CD4-positive, alpha-beta T cell treated with Interleukin-6 at 100 ng/mL for 8 hours (primary cell): ENCODE results near the gene MAST3.

Source experiments
- DNase-seq: peaks from one replicate; pipeline ENCODE4 v3.0.0-alpha.2; 2020; ENCODE audit warnings: mixed read lengths, low spot score

The MAST3 gene

DNA sequence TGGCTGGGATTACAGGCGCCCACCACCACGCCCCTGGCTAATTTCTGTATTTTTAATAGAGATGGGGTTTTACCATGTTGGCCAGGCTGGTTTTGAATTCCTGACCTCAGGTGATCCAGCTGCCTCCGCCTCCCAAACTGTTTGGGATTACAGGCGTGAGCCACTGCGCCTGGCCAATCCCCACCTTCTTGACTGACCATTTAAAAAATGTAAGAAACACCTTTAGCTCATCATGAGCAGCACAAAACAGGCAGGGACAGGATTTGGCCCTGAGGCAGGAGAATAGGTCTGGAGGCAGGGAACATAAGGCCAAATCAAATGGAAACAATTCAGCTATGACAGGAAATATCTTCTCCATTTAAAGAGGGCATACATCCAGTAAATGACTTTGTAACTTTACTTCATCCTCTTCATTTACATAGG lies 94.1 kb downstream of the MAST3 start:
- DNase-seq, result no peak

DNA sequence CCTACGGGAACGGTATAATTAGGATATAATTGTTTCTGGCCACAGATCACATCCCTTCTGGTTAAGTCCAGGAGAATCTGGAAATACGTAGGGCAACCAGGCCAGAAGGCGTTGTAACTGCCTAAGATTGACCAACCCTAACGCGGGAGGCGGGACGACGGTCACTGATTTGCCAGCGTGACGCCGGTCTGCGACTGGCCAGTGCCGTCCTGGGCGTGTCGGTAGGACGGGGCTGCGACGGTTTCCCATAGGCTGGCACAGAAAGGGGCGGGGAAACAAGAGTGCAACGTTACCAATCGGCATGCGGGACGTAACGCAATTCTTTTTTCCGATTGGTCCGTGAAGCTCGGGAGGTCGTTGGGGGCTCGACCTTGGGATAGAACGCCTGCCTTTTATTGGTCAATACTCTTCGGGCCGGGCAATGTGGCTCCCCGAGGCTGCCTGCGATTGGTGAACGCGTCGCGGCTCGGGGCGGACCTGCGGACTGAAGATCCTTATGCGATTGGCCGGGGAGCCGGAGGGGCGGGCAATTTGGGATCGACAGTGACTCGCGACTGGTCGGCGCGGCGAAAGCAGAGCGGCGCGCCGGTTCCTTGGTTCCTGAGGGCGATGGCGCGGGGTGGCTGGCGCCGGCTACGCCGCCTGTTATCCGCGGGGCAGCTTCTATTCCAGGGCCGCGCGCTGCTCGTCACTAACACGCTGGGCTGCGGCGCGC lies 95.3 kb downstream of the MAST3 start, which contains the start of gene MPV17L2:
Gene MPV17L2 (plus strand): TSS at position 546 of the 715 bp plus-strand sequence. CDS start 64 bp downstream, at position 610.
- peak; percentile 100 for DNase-seq

DNA sequence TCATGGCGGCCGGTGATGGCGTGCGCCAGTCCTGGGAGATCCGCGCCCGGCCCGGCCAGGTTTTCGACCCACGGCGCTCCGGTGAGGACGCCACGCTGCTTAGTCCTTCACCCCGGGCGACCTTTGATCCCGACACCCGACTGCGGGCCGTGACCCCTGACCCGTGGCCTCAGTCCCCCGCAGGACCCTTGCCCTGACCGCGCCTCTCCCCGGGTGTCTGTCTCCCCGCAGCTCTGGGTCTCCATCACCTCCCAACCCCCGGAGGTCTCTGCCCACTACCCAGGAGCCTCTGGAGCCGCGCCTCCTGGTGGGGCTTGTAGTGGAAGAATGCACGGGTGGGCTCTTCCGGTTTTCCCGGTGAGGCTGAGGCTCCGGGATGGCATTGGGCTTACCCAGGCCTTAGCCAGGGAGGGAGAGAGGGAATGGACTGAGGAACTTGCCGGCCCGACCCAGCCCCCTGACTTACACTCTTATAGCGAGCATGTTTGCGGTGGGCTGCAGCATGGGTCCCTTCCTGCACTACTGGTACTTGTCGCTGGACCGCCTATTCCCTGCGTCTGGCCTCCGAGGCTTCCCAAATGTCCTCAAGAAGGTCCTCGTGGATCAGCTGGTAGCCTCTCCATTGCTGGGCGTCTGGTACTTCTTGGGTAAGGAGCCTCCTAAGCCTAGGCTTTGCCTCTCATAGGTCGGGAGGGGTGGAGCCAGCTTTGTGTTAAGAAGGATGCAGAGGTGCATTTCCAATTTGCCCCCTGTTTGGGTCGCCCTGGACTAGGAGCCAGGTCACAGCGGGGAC lies 96.0 kb downstream of the MAST3 start:
- DNase-seq, result no peak

- DNase-seq, result no peak
Observed at GRCh38 chr19:18194181-18194530, 96.6 kb downstream of the MAST3 start.

DNA sequence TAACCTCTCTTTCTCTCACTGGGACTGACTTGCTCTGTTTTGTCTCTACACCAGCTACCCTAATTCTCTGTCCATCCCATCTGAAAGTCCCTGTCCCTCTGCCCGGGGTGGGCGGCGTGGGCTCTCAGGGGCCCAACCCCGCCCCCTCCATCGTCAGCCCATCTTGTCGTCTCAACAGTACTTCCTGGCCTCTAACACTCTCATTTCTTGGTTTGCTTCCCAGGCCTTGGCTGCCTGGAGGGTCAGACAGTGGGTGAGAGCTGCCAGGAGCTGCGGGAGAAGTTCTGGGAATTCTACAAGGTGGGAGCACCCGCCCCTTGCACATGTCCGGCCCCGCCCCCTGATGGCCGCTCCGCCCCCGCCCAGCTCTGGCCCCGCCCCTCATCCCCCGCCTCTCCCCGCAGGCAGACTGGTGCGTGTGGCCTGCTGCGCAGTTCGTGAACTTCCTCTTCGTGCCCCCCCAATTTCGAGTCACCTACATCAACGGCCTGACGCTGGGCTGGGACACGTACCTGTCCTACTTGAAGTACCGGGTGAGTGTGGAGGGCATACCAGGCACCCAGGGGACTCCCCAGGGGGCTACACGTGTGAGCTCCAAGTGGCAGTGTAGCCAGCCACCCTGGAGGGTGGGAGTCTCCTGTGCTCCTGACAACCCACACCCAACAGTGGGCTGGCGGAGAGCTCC lies 97.1 kb downstream of the MAST3 start:
- peak; percentile 19 for DNase-seq

GRCh38 chr19:18196511-18196845 lies 98.9 kb downstream of the MAST3 start:
- no peak for DNase-seq

DNA sequence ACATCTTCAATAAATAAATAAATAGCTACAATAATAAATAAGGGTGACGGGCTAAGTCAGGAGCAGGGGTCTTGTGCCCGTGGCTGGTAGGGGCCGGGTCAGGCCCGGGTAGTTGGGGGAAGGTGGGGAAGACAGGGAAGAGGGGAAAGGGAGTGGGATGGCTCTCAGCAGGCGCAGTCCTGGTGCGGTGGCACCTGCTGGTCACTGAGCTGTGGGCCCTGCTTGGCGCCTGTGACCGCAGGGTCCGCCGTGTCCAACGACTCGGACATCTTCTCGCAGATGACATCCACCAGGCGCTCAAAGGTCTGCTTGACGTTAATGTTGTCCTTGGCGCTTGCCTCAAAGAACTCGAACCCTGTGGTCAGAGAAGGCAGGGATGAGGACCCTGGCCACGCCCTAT lies 99.7 kb downstream of the MAST3 start:
- no peak for DNase-seq

- DNase-seq, result no peak
Observed at GRCh38 chr19:18197941-18198340, 100.4 kb downstream of the MAST3 start.

- DNase-seq, result no peak
Observed at GRCh38 chr19:18198374-18198773, 100.8 kb downstream of the MAST3 start.
